ENCODE results near the gene C10orf62.
"Not testable (repeated sequence)": the region's sequence is repeated elsewhere in the genome, so short reads cannot be mapped to it uniquely, and the experiment has no call there.

The C10orf62 gene

GRCh38 chr10:97589479-97589878, at the start of gene C10orf62:
Gene C10orf62 (plus strand): TSS chr10:97589721. CDS start chr10:97589898, 177 bp downstream.
- FAIRE-seq = no peak

GRCh38 chr10:97540669-97541500, 48.6 kb upstream of the C10orf62 start:
- no peak for FAIRE-seq
- DNase-seq (ENCODE audit: insufficient read length, low spot score) = no peak

More at GRCh38 chr10:97589479-97589878, at the start of gene C10orf62:
- no peak for DNase-seq (ENCODE audit: insufficient read length, low spot score)

GRCh38 chr10:97542169-97543024, 47.1 kb upstream of the C10orf62 start:
- DNase-seq (ENCODE audit: insufficient read length, low spot score) = no peak
- no peak for FAIRE-seq

GRCh38 chr10:97543025-97543546, 46.4 kb upstream of the C10orf62 start:
- FAIRE-seq = no peak
- DNase-seq (ENCODE audit: insufficient read length, low spot score) = no peak

GRCh38 chr10:97546456-97547270, 42.9 kb upstream of the C10orf62 start:
- FAIRE-seq (no peak), DNase-seq (ENCODE audit: insufficient read length, low spot score) (no peak)

GRCh38 chr10:97547271-97547600, 42.3 kb upstream of the C10orf62 start:
- FAIRE-seq (no peak), DNase-seq (ENCODE audit: insufficient read length, low spot score) (no peak)

- no peak for FAIRE-seq
- no peak for DNase-seq (ENCODE audit: insufficient read length, low spot score)
Measured at GRCh38 chr10:97547962-97548361, 41.6 kb upstream of the C10orf62 start.

- FAIRE-seq = no peak
- DNase-seq (ENCODE audit: insufficient read length, low spot score) = no peak
Measured at GRCh38 chr10:97548828-97549455, 40.6 kb upstream of the C10orf62 start.

- FAIRE-seq = no peak
- DNase-seq (ENCODE audit: insufficient read length, low spot score) = no peak
Measured at GRCh38 chr10:97549587-97550322, 39.8 kb upstream of the C10orf62 start.

GRCh38 chr10:97550336-97551149, 39.0 kb upstream of the C10orf62 start:
- no peak for FAIRE-seq
- DNase-seq (ENCODE audit: insufficient read length, low spot score) = no peak

GRCh38 chr10:97551271-97551670, 38.2 kb upstream of the C10orf62 start:
- FAIRE-seq (no peak), DNase-seq (ENCODE audit: insufficient read length, low spot score) (no peak)

GRCh38 chr10:97553575-97554031, 35.9 kb upstream of the C10orf62 start:
- FAIRE-seq = no peak
- DNase-seq (ENCODE audit: insufficient read length, low spot score) = no peak

- DNase-seq (ENCODE audit: insufficient read length, low spot score); FAIRE-seq: not testable (repeated sequence)
Measured at GRCh38 chr10:97554336-97554735, 35.2 kb upstream of the C10orf62 start.

- not testable (repeated sequence) for FAIRE-seq; DNase-seq (ENCODE audit: insufficient read length, low spot score)
Measured at GRCh38 chr10:97555541-97555940, 34.0 kb upstream of the C10orf62 start.

- DNase-seq (ENCODE audit: insufficient read length, low spot score); FAIRE-seq: not testable (repeated sequence)
Measured at GRCh38 chr10:97560731-97561381, 28.7 kb upstream of the C10orf62 start.

GRCh38 chr10:97561386-97562077, 28.0 kb upstream of the C10orf62 start:
- FAIRE-seq; DNase-seq (ENCODE audit: insufficient read length, low spot score): not testable (repeated sequence)

GRCh38 chr10:97562329-97562728, 27.2 kb upstream of the C10orf62 start:
- not testable (repeated sequence) for DNase-seq (ENCODE audit: insufficient read length, low spot score); FAIRE-seq
